Keratinocyte (primary cell): ENCODE measurements around the gene GABRB1. TPM values are rescaled to one million over a fixed set of nuclear protein-coding genes. Genes with fewer than 3 reads are reported as not detected.

Experiments used
- DNase-seq: peaks from one replicate; pipeline ENCODE4 v3.0.0-alpha.2; 2011; ENCODE audit warnings: low read depth, missing footprints, low spot score
- FAIRE-seq: peaks from 2 replicates; lab custom pipeline; 2011; peaks lifted over from hg19 to GRCh38; lab: Jason Lieb, UNC
- H2AFZ ChIP-seq: 2 replicates; pipeline ENCODE4 v1.6.0; 2012; ENCODE audit warnings: low read length, control low read depth, inconsistent platforms; ENCODE audit not compliant: control insufficient read depth
- H3K27ac ChIP-seq: 2 replicates; pipeline ENCODE4 v1.5.1; 2011; ENCODE audit warnings: low read length; ENCODE audit not compliant: control insufficient read depth, insufficient read depth
- H3K27me3 ChIP-seq: 3 replicates; pipeline ENCODE4 v1.6.0; 2011; ENCODE audit warnings: low read length; ENCODE audit not compliant: control insufficient read depth, insufficient read depth; ENCODE audit errors: extremely low read depth
- H3K36me3 ChIP-seq, 2 experiments: 2 replicates in 1 of 2; 3 replicates in 1 of 2; pipeline ENCODE4 v1.5.1; 2011; ENCODE audit warnings: low read length in 2 of 2, mild to moderate bottlenecking in 1 of 2; ENCODE audit not compliant: control insufficient read depth in 2 of 2, insufficient read depth in 2 of 2; ENCODE audit errors: extremely low read depth in 1 of 2
- H3K4me1 ChIP-seq: 3 replicates; pipeline ENCODE4 v1.5.1; 2011; ENCODE audit warnings: low read length; ENCODE audit not compliant: control insufficient read depth, insufficient read depth; ENCODE audit errors: extremely low read depth
- H3K4me2 ChIP-seq: 3 replicates; pipeline ENCODE4 v1.6.0; 2011; ENCODE audit warnings: low read depth, low read length; ENCODE audit not compliant: control insufficient read depth, insufficient read depth; ENCODE audit errors: extremely low read depth
- H3K4me3 ChIP-seq, 3 experiments: fragments of 200-600 bp in 1 of 3; sonication (generic) in 1 of 3; 2 replicates in 2 of 3; 3 replicates in 1 of 3; pipeline ENCODE4 v1.5.1; 2011 to 2016; ENCODE audit warnings: low read length in 3 of 3, mild to moderate bottlenecking in 3 of 3, control low read depth in 2 of 3, inconsistent platforms in 1 of 3, low read depth in 1 of 3, mixed read lengths in 1 of 3, mixed run types in 1 of 3, moderate library complexity in 1 of 3; ENCODE audit not compliant: control insufficient read depth in 2 of 3, insufficient read depth in 2 of 3; ENCODE audit errors: extremely low read depth in 1 of 3
- H3K79me2 ChIP-seq: 2 replicates; pipeline ENCODE4 v1.6.0; 2012; ENCODE audit warnings: low read length; ENCODE audit not compliant: control insufficient read depth, insufficient read depth
- H3K9ac ChIP-seq: 3 replicates; pipeline ENCODE4 v1.6.0; 2011; ENCODE audit warnings: low read length; ENCODE audit not compliant: control insufficient read depth, insufficient read depth; ENCODE audit errors: extremely low read depth
- H3K9me1 ChIP-seq: 3 replicates; pipeline ENCODE4 v1.6.0; 2011; ENCODE audit warnings: low read length; ENCODE audit not compliant: control insufficient read depth, insufficient read depth; ENCODE audit errors: extremely low read depth
- H3K9me3 ChIP-seq: 2 replicates; pipeline ENCODE4 v1.5.1; 2012; ENCODE audit warnings: low read depth, low read length; ENCODE audit not compliant: control insufficient read depth
- H4K20me1 ChIP-seq: 3 replicates; pipeline ENCODE4 v1.6.0; 2011; ENCODE audit warnings: low read length; ENCODE audit not compliant: control insufficient read depth, insufficient read depth; ENCODE audit errors: extremely low read depth
- EZH2 ChIP-seq: IDR thresholded peaks from one replicate; pipeline ENCODE4 v1.6.1; 2012; ENCODE audit warnings: inconsistent platforms, mild to moderate bottlenecking, low read length, moderate library complexity
- dilution Hi-C: fragments of 300-500 bp; cut with MboI; formaldehyde crosslinking; loops from one replicate; pipeline ENCODE4 v1.7.0; 2020; ENCODE audit warnings: low sequenced_read_pairs; ENCODE audit not compliant: extremely low pct_ligation_motif_present
- polyA plus RNA-seq, 5 experiments: library from polyadenylated mRNA; depleted of rRNA in 3 of 5; stranded (reverse) in 3 of 5; stranded (forward) in 1 of 5; unstranded in 1 of 5; fragments of >200 nt; gene quantifications; 1 replicate in 1 of 5; 2 replicates in 3 of 5; 3 replicates in 1 of 5; pipeline versions ENCODE4 v1.2.1 to v1.2.3, GENCODE V29; 2011 to 2012; ENCODE audit warnings: missing spikeins in 2 of 5, low read depth in 1 of 5, low replicate concordance in 1 of 5
- TF ChIP-seq, protein P1 (sequence below), 3 experiments: IDR thresholded peaks in 1 of 3; conservative IDR thresholded peaks in 1 of 3; optimal IDR thresholded peaks in 1 of 3; 2 replicates in 2 of 3; 3 replicates in 1 of 3; pipeline versions ENCODE3 to v1.5.1; 2011; ENCODE audit warnings: low read length in 3 of 3, mild to moderate bottlenecking in 3 of 3, moderate library complexity in 2 of 3, control low read depth in 1 of 3, inconsistent platforms in 1 of 3; ENCODE audit not compliant: insufficient read depth in 2 of 3; ENCODE audit errors: extremely low read depth in 1 of 3

The GABRB1 gene
- polyA plus RNA-seq, 1 donor (not counting 4 experiments of a cell fraction or from before 2014, with no cell fraction given): not detected

DNA sequence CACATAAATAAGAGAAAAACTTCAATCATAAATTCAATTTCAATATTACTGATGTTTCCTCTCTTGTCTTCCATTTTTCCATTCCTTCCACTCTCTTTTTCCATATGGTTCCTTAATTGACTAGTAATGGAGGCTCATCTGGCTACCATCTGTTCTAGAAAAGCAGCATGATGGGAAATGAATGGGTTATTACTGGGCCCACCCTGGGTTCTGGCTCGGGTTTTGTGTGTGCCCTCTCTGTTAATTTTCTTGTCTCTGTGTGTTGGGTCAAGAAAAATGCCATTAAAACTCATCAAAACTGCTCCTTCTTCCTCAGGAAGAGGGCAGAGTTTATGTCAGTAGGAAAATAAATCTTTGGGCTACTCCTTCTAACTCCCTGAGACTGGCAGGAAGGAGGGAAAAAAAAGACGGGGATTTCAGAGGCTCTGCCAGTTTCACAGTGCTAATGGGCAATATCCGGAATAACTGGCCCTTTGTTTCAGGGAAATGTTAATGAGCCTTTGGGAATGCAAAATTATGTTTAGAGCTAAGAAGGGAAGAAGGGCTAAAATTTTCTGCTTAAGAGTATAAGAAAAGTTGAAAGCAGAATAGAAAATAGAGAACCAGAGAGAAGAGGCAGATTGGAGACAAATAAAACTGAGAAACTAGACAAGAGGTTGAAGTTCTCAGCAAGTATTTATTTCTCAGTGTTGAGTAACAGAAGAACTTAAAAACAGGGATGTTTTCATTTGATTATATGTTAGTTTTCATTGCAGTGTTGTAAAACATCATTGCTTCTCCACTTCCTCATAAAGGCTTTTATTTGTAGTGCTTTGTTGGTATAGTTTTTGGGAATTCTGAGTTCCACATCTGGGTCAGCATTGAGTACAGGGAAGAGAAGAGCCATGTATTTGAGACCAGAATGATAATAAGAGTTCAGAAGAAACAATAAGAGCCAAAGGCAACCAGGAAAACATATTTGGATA lies 19.7 kb downstream of the GABRB1 start:
- no peaks in the 10 kb centered on the region for H4K20me1 ChIP-seq
- DNase-seq: no peak
- no peaks in the 10 kb centered on the region for H3K27me3 ChIP-seq
- H3K9me3 ChIP-seq: no peaks in the 10 kb centered on the region
- no peak overlapping the region for H2AFZ ChIP-seq
- no peak overlapping the region for H3K4me3 ChIP-seq
- dilution Hi-C loops: no loop called here
- H3K9me1 ChIP-seq: no peaks in the 10 kb centered on the region
- H3K4me2 ChIP-seq: no peak overlapping the region
- no peaks in the 10 kb centered on the region for H3K79me2 ChIP-seq
- H3K4me1 ChIP-seq: no peaks in the 10 kb centered on the region
- H3K27ac ChIP-seq: no peak overlapping the region
- no peak for FAIRE-seq
- TF ChIP-seq, protein P1, sequence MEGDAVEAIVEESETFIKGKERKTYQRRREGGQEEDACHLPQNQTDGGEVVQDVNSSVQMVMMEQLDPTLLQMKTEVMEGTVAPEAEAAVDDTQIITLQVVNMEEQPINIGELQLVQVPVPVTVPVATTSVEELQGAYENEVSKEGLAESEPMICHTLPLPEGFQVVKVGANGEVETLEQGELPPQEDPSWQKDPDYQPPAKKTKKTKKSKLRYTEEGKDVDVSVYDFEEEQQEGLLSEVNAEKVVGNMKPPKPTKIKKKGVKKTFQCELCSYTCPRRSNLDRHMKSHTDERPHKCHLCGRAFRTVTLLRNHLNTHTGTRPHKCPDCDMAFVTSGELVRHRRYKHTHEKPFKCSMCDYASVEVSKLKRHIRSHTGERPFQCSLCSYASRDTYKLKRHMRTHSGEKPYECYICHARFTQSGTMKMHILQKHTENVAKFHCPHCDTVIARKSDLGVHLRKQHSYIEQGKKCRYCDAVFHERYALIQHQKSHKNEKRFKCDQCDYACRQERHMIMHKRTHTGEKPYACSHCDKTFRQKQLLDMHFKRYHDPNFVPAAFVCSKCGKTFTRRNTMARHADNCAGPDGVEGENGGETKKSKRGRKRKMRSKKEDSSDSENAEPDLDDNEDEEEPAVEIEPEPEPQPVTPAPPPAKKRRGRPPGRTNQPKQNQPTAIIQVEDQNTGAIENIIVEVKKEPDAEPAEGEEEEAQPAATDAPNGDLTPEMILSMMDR (optimal IDR thresholded peaks at IDR 0.05 in 1 of 3, IDR thresholded peaks at IDR 0.05 in 1 of 3, conservative IDR thresholded peaks at IDR 0.05 in 1 of 3; ENCODE audit: extremely low read depth in 1 of 3, insufficient read depth in 2 of 3, low read length in 3 of 3): no peak
- no peak for TF ChIP-seq EZH2
- no peak overlapping the region for H3K9ac ChIP-seq
- no peaks in the 10 kb centered on the region for H3K36me3 ChIP-seq

DNA sequence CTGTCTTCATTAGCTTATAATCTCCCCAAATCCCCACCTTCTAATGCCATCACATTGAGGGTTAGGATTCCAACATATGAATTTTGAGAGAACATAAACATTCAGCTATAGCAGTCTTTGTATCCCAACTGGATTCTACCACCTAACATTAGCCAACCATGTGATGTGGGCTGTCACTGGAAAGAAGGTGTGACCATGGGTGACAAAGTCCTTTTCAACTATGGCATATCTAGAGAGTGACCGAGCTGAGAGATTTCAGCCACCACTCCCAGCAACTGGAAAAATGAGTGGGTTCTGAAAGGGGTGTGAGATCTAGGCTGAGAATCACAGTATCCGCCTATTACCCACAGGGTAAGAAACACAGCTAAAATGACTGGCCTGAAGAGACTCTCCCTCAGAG lies 22.1 kb downstream of the GABRB1 start:
- H3K27ac ChIP-seq: no peak overlapping the region
- no peaks in the 10 kb centered on the region for H3K9me1 ChIP-seq
- H3K79me2 ChIP-seq: no peaks in the 10 kb centered on the region
- H3K4me1 ChIP-seq: no peaks in the 10 kb centered on the region
- no peak overlapping the region for H3K9ac ChIP-seq
- no peak for FAIRE-seq
- dilution Hi-C loops: no loop called here
- no peak overlapping the region for H2AFZ ChIP-seq
- no peaks in the 10 kb centered on the region for H4K20me1 ChIP-seq
- no peaks in the 10 kb centered on the region for H3K9me3 ChIP-seq
- no peak overlapping the region for H3K4me3 ChIP-seq
- H3K27me3 ChIP-seq: no peaks in the 10 kb centered on the region
- no peaks in the 10 kb centered on the region for H3K36me3 ChIP-seq
- TF ChIP-seq, protein P1 (optimal IDR thresholded peaks at IDR 0.05 in 1 of 3, IDR thresholded peaks at IDR 0.05 in 1 of 3, conservative IDR thresholded peaks at IDR 0.05 in 1 of 3; ENCODE audit: extremely low read depth in 1 of 3, insufficient read depth in 2 of 3, low read length in 3 of 3): no peak
- TF ChIP-seq EZH2: no peak
- DNase-seq: no peak
- H3K4me2 ChIP-seq: no peak overlapping the region
